Measurements from ENCODE around the gene DNTT.

Gene DNTT

GRCh38 chr10:96352027-96352426, 47.8 kb downstream of the DNTT start:
- no peak for DNase-seq

GRCh38 chr10:96352582-96352981, 48.3 kb downstream of the DNTT start:
- no peak for DNase-seq

GRCh38 chr10:96357038-96357620, 52.9 kb downstream of the DNTT start:
- DNase-seq, result no peak

- DNase-seq, result no peak
Measured at GRCh38 chr10:96358851-96359540, 54.8 kb downstream of the DNTT start, which contains the start of gene OPALIN. Gene OPALIN, minus strand, starts transcription at chr10:96359002. Its CDS starts 106 bp downstream, at chr10:96358896.

- no peak for DNase-seq
Measured at GRCh38 chr10:96359616-96360015, 55.4 kb downstream of the DNTT start.

GRCh38 chr10:96360331-96360730, 56.1 kb downstream of the DNTT start:
- no peak for DNase-seq

GRCh38 chr10:96360766-96361165, 56.5 kb downstream of the DNTT start:
- no peak for DNase-seq

- DNase-seq, result no peak
Measured at GRCh38 chr10:96365571-96365970, 61.3 kb downstream of the DNTT start.

GRCh38 chr10:96366508-96366907, 62.3 kb downstream of the DNTT start:
- no peak for DNase-seq

GRCh38 chr10:96367470-96367869, 63.2 kb downstream of the DNTT start:
- no peak for DNase-seq

GRCh38 chr10:96368971-96369370, 64.7 kb downstream of the DNTT start:
- no peak for DNase-seq

- no peak for DNase-seq
Measured at GRCh38 chr10:96369890-96370583, 65.8 kb downstream of the DNTT start.

GRCh38 chr10:96370584-96371157, 66.4 kb downstream of the DNTT start:
- no peak for DNase-seq

GRCh38 chr10:96371356-96371755, 67.1 kb downstream of the DNTT start:
- DNase-seq, result no peak

GRCh38 chr10:96374004-96374403, 69.8 kb downstream of the DNTT start:
- DNase-seq, result no peak

GRCh38 chr10:96374639-96374984, 70.4 kb downstream of the DNTT start:
- DNase-seq, result no peak

GRCh38 chr10:96374985-96375830, 71.0 kb downstream of the DNTT start:
- DNase-seq, result no peak

GRCh38 chr10:96376483-96376882, 72.2 kb downstream of the DNTT start:
- no peak for DNase-seq

GRCh38 chr10:96377816-96378294, 73.6 kb downstream of the DNTT start:
- DNase-seq, result no peak

GRCh38 chr10:96378741-96379140, 74.5 kb downstream of the DNTT start:
- DNase-seq, result no peak

GRCh38 chr10:96379758-96380157, 75.5 kb downstream of the DNTT start:
- DNase-seq, result no peak

GRCh38 chr10:96380821-96381220, 76.6 kb downstream of the DNTT start:
- no peak for DNase-seq

- DNase-seq, result no peak
Measured at GRCh38 chr10:96384506-96384905, 80.3 kb downstream of the DNTT start.
